ENCODE data around the gene MCF2L.

- no peak for TF ChIP-seq POLR2A (IDR thresholded peaks at IDR 0.05; ENCODE audit: low read depth, low read length)
- no peak for TF ChIP-seq TAF1 (IDR thresholded peaks at IDR 0.05; ENCODE audit: borderline replicate concordance, low read depth, low read length)
Measured at GRCh38 chr13:113075711-113076110, 106.7 kb downstream of the MCF2L start.
